Psoas muscle (tissue), 8 donors: ENCODE data around the gene NFE2L2. TPM values are rescaled to one million over a fixed set of nuclear protein-coding genes. Genes with fewer than 3 reads are reported as not detected.
"Not testable (repeated sequence)": the region's sequence is repeated elsewhere in the genome, so short reads cannot be mapped to it uniquely, and the experiment has no call there.

Experiments
- ATAC-seq, 4 donors: fragments of 200-7000 bp; cut with Tn5 transposase; one replicate each; pipeline ENCODE4 v1.9.1; 2020; ENCODE audit warnings: moderate library complexity in 3 of 4, mild to moderate bottlenecking in 2 of 4
- DNase-seq, 2 donors: peaks; one replicate each; pipeline ENCODE4 v3.0.0-alpha.2; 2020
- H3K27ac ChIP-seq: fragments of 200-600 bp; one replicate; pipeline ENCODE4 v1.8.0; 2022
- H3K27me3 ChIP-seq, 3 donors: fragments of 200-600 bp in 1 of 3; one replicate each; pipeline versions ENCODE4 v1.6.1 to v1.8.0; 2013 to 2022; ENCODE audit warnings: low read length in 2 of 3, mild to moderate bottlenecking in 2 of 3, moderate library complexity in 1 of 3; ENCODE audit not compliant: insufficient read depth in 3 of 3
- H3K36me3 ChIP-seq, 2 donors: fragments of 200-600 bp in 1 of 2; one replicate each; pipeline versions ENCODE4 v1.6.1 to v1.8.0; 2013 to 2022; ENCODE audit warnings: low read depth in 1 of 2, mild to moderate bottlenecking in 1 of 2, moderate library complexity in 1 of 2; ENCODE audit not compliant: insufficient read depth in 1 of 2
- H3K4me1 ChIP-seq: fragments of 200-600 bp; one replicate; pipeline ENCODE4 v1.8.0; 2022
- H3K4me3 ChIP-seq: fragments of 200-600 bp; one replicate; pipeline ENCODE4 v1.8.0; 2022; ENCODE audit warnings: mild to moderate bottlenecking
- H3K9me3 ChIP-seq: fragments of 200-600 bp; one replicate; pipeline ENCODE4 v1.8.0; 2022
- WGBS, 3 donors: extraction: QIAGEN DNeasy Blood & Tissue Kit; methylation state at CpG; one replicate each; pipeline versions ENCODE4 v1.1.6 to v1.1.7; 2013; 5-methylcytosine and 5-hydroxymethylcytosine counted together
- intact Hi-C, 2 donors: fragments of 100-400 bp; cut with DNase I; formaldehyde crosslinking; loops; one replicate each; pipeline versions ENCODE4 v1.11.0 to v1.14.2; 2022
- polyA plus RNA-seq, 3 donors: library from polyadenylated mRNA; stranded (reverse); fragments of 200-250 nt; gene quantifications; one replicate each; pipeline ENCODE4 v1.2.3, GENCODE V29; 2013
- total RNA-seq, 4 donors: library from RNA; stranded (reverse); fragmentation: NEBNext Ultra II Directional in 2 of 4; extraction: Animal tissue kit (Norgen Biotek cat#: 25700) in 2 of 4; gene quantifications; one replicate each; pipeline versions ENCODE4 v1.2.1 to v1.2.4, GENCODE V29; 2021 to 2023
- TF ChIP-seq, protein P1 (sequence below): fragments of 200-600 bp; IDR thresholded peaks from one replicate; pipeline ENCODE4 v1.8.0; 2022; ENCODE audit warnings: antibody characterized with exemption
- donor health status: healthy with polysubstance abuse.
- donor health status: DM: no; HTN: no; CAD: no; lungs with moderate emphysema.
- donor health status: Bipolar disorder and iron deficiency.
- donor health status: healthy.
- donor health status: DM: yes; HTN: yes; CAD: no.
- donor health status: DM: no; HTN: no; CAD: no.
- donor health status: DM: no; HTN: no; CAD: no.
- donor health status: DM: yes; HTN: yes; CAD: no.

NFE2L2 gene
- total and polyA plus RNA-seq, 7 donors: 42.4 to 127 (median 56.6) TPM

DNA sequence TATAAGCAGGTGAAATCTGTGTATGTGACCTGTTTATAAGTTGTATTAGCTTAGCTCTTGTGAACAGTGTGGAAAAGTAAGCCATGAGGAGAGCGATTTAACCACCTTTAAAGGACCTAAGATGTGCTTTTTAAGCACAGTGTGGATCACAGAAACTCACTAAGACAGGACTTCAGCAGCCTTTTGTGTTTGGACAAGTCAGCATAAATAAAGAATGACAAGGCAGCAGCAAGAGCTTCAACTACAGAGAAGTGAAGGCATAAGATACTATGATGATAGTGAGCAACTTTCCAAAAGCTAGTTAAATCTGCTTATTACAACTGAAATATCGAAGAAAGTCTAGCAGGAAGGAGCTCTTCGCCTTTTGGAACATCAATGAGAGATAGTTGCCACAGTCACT is 43.0 kb downstream of the NFE2L2 start:
- Histone ChIP-seq H3K9me3 (no peaks in the 10 kb centered on the region), H3K27ac (peak overlapping the region; percentile 2), H3K4me1 (peaks cover 47% of the 10 kb centered on the region), H3K36me3 (peaks cover 11 to 94% of the 10 kb centered on the region in 2 donors), H3K27me3 (no peaks in the 10 kb centered on the region), H3K4me3 (no peak overlapping the region)
- TF ChIP-seq, protein P1, sequence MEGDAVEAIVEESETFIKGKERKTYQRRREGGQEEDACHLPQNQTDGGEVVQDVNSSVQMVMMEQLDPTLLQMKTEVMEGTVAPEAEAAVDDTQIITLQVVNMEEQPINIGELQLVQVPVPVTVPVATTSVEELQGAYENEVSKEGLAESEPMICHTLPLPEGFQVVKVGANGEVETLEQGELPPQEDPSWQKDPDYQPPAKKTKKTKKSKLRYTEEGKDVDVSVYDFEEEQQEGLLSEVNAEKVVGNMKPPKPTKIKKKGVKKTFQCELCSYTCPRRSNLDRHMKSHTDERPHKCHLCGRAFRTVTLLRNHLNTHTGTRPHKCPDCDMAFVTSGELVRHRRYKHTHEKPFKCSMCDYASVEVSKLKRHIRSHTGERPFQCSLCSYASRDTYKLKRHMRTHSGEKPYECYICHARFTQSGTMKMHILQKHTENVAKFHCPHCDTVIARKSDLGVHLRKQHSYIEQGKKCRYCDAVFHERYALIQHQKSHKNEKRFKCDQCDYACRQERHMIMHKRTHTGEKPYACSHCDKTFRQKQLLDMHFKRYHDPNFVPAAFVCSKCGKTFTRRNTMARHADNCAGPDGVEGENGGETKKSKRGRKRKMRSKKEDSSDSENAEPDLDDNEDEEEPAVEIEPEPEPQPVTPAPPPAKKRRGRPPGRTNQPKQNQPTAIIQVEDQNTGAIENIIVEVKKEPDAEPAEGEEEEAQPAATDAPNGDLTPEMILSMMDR: no peak
- intact Hi-C loops: no loop called here
- ATAC-seq (no peak), DNase-seq (no peak)
- 94 to 100% (median 95%) methylated on average over 3 of the region's 3 CpGs for WGBS, 3 donors

DNA sequence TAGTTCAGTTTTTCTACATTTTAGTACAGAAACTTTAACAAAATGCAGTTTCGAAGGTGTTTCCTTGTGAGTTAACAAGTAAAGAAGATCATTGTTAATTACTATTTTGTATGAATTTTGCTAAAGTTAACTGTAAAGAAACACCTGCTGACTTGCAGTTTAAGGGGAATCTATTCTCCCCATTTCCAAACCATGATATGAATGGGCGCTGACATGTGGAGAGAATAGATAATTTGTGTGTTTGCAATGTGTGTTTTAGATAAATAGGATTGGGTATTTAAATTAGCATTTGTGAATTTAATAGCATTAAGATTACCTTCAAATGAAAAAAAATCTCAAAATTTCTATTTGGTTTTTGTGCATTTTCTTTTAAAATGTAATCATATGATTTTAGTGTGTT is 44.7 kb downstream of the NFE2L2 start:
- peaks cover 63% of the 10 kb centered on the region for H3K4me1 ChIP-seq
- ATAC-seq, H3K9me3 ChIP-seq, intact Hi-C loops, H3K27me3 ChIP-seq, H3K27ac ChIP-seq, DNase-seq, H3K4me3 ChIP-seq: not testable (repeated sequence)
- 91 to 97% (median 96%) methylated on average over 2 of the region's 2 CpGs for WGBS, 3 donors
- peaks cover 11 to 99% of the 10 kb centered on the region in 2 donors for H3K36me3 ChIP-seq

DNA sequence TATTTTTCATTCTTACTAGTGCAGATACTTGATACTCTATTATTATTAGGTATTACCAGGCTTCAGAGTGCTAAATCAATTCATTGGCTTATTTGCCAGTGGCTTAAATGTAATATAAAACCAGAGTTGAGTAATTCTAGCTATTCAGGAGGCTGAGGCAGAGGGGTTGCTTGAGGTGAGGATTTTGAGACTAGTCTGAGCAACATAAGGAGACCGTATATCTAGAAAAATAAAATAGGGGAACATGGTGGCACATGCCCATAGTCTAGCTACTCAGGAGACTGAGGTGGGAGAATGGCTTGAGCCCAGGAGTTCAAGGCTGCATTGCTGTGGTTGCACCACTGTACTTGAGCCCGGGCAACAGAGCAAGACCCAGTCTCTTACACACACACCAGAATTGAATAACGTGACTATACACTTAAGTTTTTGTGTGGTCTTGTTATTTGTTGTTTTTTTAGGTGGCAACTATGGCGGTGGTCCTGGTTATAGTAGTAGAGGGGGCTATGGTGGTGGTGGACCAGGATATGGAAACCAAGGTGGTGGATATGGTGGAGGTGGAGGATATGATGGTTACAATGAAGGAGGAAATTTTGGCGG is 47.2 kb downstream of the NFE2L2 start:
- Histone ChIP-seq H3K27me3 (no peaks in the 10 kb centered on the region), H3K4me1 (peaks cover 70% of the 10 kb centered on the region), H3K36me3 (peaks cover 9 to 80% of the 10 kb centered on the region in 2 donors), H3K9me3 (no peaks in the 10 kb centered on the region), H3K27ac (peak overlapping the region; percentile 7), H3K4me3 (no peak overlapping the region)
- ATAC-seq (no peak), DNase-seq (no peak)
- TF ChIP-seq, protein P1: no peak
- intact Hi-C loops: loop anchor here in 1 of 2 donors (2.0 kb wide), 1 partner anchor 13 kb away; no protein-coding TSS in a partner anchor
- WGBS, 3 donors: 75 to 81% (median 79%) methylated on average over 5 of the region's 5 CpGs

DNA sequence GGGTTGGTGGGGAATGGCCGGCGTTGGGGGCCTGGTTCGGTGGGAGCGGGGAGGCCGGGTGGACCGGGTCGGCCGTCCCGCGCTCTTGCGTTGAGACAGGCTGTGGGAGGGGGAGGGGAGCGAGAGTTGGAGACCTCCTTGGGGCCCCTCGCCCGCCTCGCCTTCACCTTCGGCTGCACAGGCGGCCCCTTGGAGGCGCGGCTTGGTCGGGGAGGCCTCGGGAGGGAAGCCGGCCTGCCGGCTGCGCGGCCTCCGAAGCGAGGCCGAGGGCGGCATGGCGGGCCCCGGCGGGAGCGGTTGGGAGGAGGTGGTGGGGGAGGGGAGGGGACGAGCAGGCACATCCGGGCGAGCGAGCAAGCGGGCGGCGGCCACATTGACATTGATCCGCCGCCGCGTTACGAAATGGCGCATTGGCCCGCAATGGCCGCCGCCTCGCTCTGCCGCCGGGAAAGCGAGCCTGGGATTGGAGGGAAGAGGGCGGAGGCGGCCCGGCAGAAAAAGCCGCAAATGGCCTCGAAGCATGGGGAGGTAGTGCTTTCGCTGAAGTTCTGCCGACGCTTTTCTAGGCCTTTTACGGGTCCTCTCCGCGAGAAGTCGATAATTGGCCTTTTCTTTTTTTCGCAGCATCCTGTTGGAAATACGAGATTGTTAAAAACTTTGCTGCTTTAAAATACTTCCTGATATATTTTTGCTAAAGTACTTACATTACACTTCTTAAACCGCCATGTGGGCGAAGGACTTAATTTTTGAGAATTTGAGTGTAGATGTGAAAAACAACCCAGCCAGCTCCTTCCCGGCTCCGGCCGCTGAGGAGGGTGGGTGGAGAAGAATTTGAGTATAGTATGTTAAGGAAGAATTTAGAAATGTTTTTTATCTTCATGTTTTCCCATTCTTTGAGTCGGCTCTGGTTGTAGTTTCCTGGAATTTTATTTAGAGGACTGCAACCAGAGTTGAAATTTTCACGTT is 51.4 kb downstream of the NFE2L2 start:
- Histone ChIP-seq H3K36me3 (peaks cover 0 to 39% of the 10 kb centered on the region in 2 donors), H3K9me3 (no peaks in the 10 kb centered on the region), H3K27ac (peak overlapping the region; percentile 95), H3K4me3 (peak overlapping the region; percentile 83), H3K4me1 (peaks cover 49% of the 10 kb centered on the region), H3K27me3 (no peaks in the 10 kb centered on the region)
- WGBS, 3 donors: 0 to 1% (median 0%) methylated on average over 46 to 74 of the region's 74 CpGs
- peak; percentile 81 to 85 (median 84) for ATAC-seq
- peak; percentile 97 to 98 for DNase-seq
- TF ChIP-seq, protein P1: no peak
- intact Hi-C loops: loop anchor here in 1 of 2 donors (2.0 kb wide), 1 partner anchor 50 kb away; no protein-coding TSS in a partner anchor
